Pulmonary artery endothelial cell (primary cell): ENCODE results near the gene MYMK. TPM values are rescaled to one million over a fixed set of nuclear protein-coding genes. Genes with fewer than 3 reads are reported as not detected.

Experiments used
- DNase-seq: peaks from one replicate; pipeline ENCODE4 v3.0.0-alpha.2; 2011; ENCODE audit warnings: low read depth, low spot score
- total RNA-seq: library from RNA; depleted of rRNA; stranded (reverse); fragments of >200 nt; gene quantifications from 2 replicates; pipeline ENCODE4 v1.2.3, GENCODE V29; 2014

The MYMK gene
- total RNA-seq, 1 donor from 2014 or later = not detected

GRCh38 chr9:133518706-133519449, 5.9 kb downstream of the MYMK start:
- DNase-seq = no peak

- no peak for DNase-seq
Measured at GRCh38 chr9:133518200-133518599, 6.6 kb downstream of the MYMK start.

GRCh38 chr9:133517711-133518110, 7.0 kb downstream of the MYMK start:
- no peak for DNase-seq

GRCh38 chr9:133516961-133517350, 7.8 kb downstream of the MYMK start:
- DNase-seq = no peak

- no peak for DNase-seq
Measured at GRCh38 chr9:133516256-133516960, 8.4 kb downstream of the MYMK start.

- no peak for DNase-seq
Measured at GRCh38 chr9:133515615-133516255, 9.0 kb downstream of the MYMK start.

GRCh38 chr9:133515240-133515610, 9.5 kb downstream of the MYMK start:
- no peak for DNase-seq

GRCh38 chr9:133514460-133515239, 10.1 kb downstream of the MYMK start:
- DNase-seq = no peak

GRCh38 chr9:133513214-133514100, 11.3 kb downstream of the MYMK start:
- no peak for DNase-seq

GRCh38 chr9:133512253-133513213, 12.2 kb downstream of the MYMK start:
- DNase-seq = no peak

- DNase-seq = no peak
Measured at GRCh38 chr9:133511607-133512006, 13.2 kb downstream of the MYMK start.

GRCh38 chr9:133510926-133511505, 13.7 kb downstream of the MYMK start:
- DNase-seq = no peak

- DNase-seq = no peak
Measured at GRCh38 chr9:133509179-133510083, 15.3 kb downstream of the MYMK start.

- DNase-seq = no peak
Measured at GRCh38 chr9:133508046-133508445, 16.7 kb downstream of the MYMK start.

GRCh38 chr9:133507246-133507965, 17.4 kb downstream of the MYMK start:
- DNase-seq = no peak

- no peak for DNase-seq
Measured at GRCh38 chr9:133506653-133507038, 18.1 kb downstream of the MYMK start.

GRCh38 chr9:133505901-133506652, 18.7 kb downstream of the MYMK start:
- no peak for DNase-seq
